GM23338 (cell line): ENCODE results near the gene GSTT2B. TPM values are rescaled to one million over a fixed set of nuclear protein-coding genes. Genes with fewer than 3 reads are reported as not detected.
"Not testable (repeated sequence)": the region's sequence is repeated elsewhere in the genome, so short reads cannot be mapped to it uniquely, and the experiment has no call there.

Experiments used
- ATAC-seq: fragments of 200-7000 bp; cut with Tn5 transposase; 3 replicates; pipeline ENCODE4 v1.9.1; 2020
- DNase-seq: peaks from one replicate; pipeline ENCODE4 v3.0.0-alpha.2; 2015; ENCODE audit warnings: low spot score
- H2AFZ ChIP-seq: fragments of 200-600 bp; sonication (generic); 2 replicates; pipeline ENCODE4 v1.8.0; 2016; ENCODE audit warnings: antibody characterized with exemption, mild to moderate bottlenecking, moderate library complexity
- H3F3A ChIP-seq: fragments of 200-600 bp; sonication (generic); replicated peaks from 2 replicates; pipeline ENCODE4 v1.8.0; 2017; ENCODE audit warnings: antibody characterized with exemption, mixed run types, low read depth
- H3K27ac ChIP-seq: fragments of 200-600 bp; sonication (generic); 2 replicates; pipeline ENCODE4 v1.6.1; 2016; ENCODE audit warnings: low read depth
- H3K27me3 ChIP-seq: fragments of 200-600 bp; sonication (generic); 2 replicates; pipeline ENCODE4 v1.8.0; 2016; ENCODE audit warnings: mild to moderate bottlenecking, mixed run types, moderate library complexity; ENCODE audit not compliant: insufficient read depth
- H3K36me3 ChIP-seq: fragments of 200-600 bp; sonication (generic); 2 replicates; pipeline ENCODE4 v1.8.0; 2016; ENCODE audit warnings: mild to moderate bottlenecking; ENCODE audit not compliant: insufficient read depth
- H3K4me1 ChIP-seq: fragments of 200-600 bp; sonication (generic); 2 replicates; pipeline ENCODE4 v1.8.0; 2016; ENCODE audit warnings: mild to moderate bottlenecking, moderate library complexity; ENCODE audit not compliant: insufficient read depth
- H3K4me2 ChIP-seq: fragments of 200-600 bp; sonication (generic); 2 replicates; pipeline ENCODE4 v1.7.1; 2017; ENCODE audit warnings: mixed run types
- H3K4me3 ChIP-seq: fragments of 200-600 bp; sonication (generic); 2 replicates; pipeline ENCODE4 v1.6.1; 2016; ENCODE audit warnings: mixed run types
- H3K79me2 ChIP-seq: fragments of 200-600 bp; sonication (generic); replicated peaks from 2 replicates; pipeline ENCODE4 v1.8.0; 2017; ENCODE audit warnings: mild to moderate bottlenecking; ENCODE audit not compliant: insufficient read depth
- H3K9me2 ChIP-seq: fragments of 200-600 bp; sonication (generic); 2 replicates; pipeline ENCODE4 v1.8.0; 2017; ENCODE audit not compliant: insufficient read depth
- H4K20me1 ChIP-seq: fragments of 200-600 bp; sonication (generic); replicated peaks from 2 replicates; pipeline ENCODE4 v1.8.0; 2017; ENCODE audit warnings: mild to moderate bottlenecking; ENCODE audit not compliant: insufficient read depth
- H3K27ac Mint-ChIP-seq: 2 replicates; pipeline ENCODE4 v1.8.0; 2020; ENCODE audit warnings: inconsistent platforms, mild to moderate bottlenecking, moderate library complexity, mixed read lengths
- H3K27me3 Mint-ChIP-seq: 3 replicates; pipeline ENCODE4 v1.8.0; 2022; ENCODE audit warnings: low read depth, mild to moderate bottlenecking, moderate library complexity, mixed read lengths, inconsistent platforms; ENCODE audit not compliant: insufficient read depth, poor library complexity
- H3K36me3 Mint-ChIP-seq: 3 replicates; pipeline ENCODE4 v1.8.0; 2021; ENCODE audit warnings: low read depth, mild to moderate bottlenecking, inconsistent platforms, moderate library complexity, mixed read lengths
- H3K4me1 Mint-ChIP-seq: 3 replicates; pipeline ENCODE4 v1.8.0; 2020; ENCODE audit warnings: mild to moderate bottlenecking, inconsistent platforms, mixed read lengths
- H3K4me3 Mint-ChIP-seq: 3 replicates; pipeline ENCODE4 v1.8.0; 2021; ENCODE audit warnings: moderate library complexity, mild to moderate bottlenecking, inconsistent platforms, mixed read lengths
- H3K9me3 Mint-ChIP-seq: 3 replicates; pipeline ENCODE4 v1.8.0; 2020; ENCODE audit warnings: moderate library complexity, mild to moderate bottlenecking, inconsistent platforms, mixed read lengths
- CREB1 ChIP-seq: fragments of 250-450 bp; sonication (Bioruptor Pico); IDR thresholded peaks from 2 replicates; pipeline ENCODE4 v1.5.0; 2020; ENCODE audit warnings: low read depth, mild to moderate bottlenecking, moderate library complexity
- CTCF ChIP-seq, 2 experiments: fragments of 200-600 bp in 1 of 2; sonication (generic) in 1 of 2; conservative IDR thresholded peaks; 2 replicates each; pipeline versions ENCODE4 v1.5.1 to v1.6.1; 2016 to 2017; ENCODE audit warnings: antibody characterized with exemption in 2 of 2, low read depth in 2 of 2, mild to moderate bottlenecking in 2 of 2, moderate library complexity in 1 of 2
- POLR2AphosphoS5 ChIP-seq: IDR thresholded peaks from 2 replicates; pipeline ENCODE4 v1.6.1; 2016; ENCODE audit warnings: antibody characterized with exemption, low read depth
- polyA plus RNA-seq: library from polyadenylated mRNA; unstranded; fragments of >200 nt; fragmentation: Nextera tagmentation; extraction: Ambion mirVana; gene quantifications from 2 replicates; pipeline ENCODE4 v1.2.1, GENCODE V29; 2016
- total RNA-seq: library from RNA; depleted of rRNA; stranded (reverse); fragments of >200 nt; shearing (Covaris generic); gene quantifications from 2 replicates; pipeline ENCODE4 v1.2.3, GENCODE V29; 2014

Gene GSTT2B
- total and polyA plus RNA-seq, 2 experiments from 2014 or later, result 5.7 to 17.2 TPM

- H3K36me3 Mint-ChIP-seq, result peaks cover 25% of the 10 kb centered on the region
- H3K4me1 Mint-ChIP-seq, DNase-seq, H3K79me2 ChIP-seq, H3K9me2 ChIP-seq, H3K27ac ChIP-seq, H3K36me3 ChIP-seq, H3K4me1 ChIP-seq, H3K4me3 ChIP-seq, H3K27ac Mint-ChIP-seq, H3K9me3 Mint-ChIP-seq, H3F3A ChIP-seq, H4K20me1 ChIP-seq, H3K4me2 ChIP-seq, H3K27me3 ChIP-seq, H2AFZ ChIP-seq, H3K4me3 Mint-ChIP-seq, H3K27me3 Mint-ChIP-seq: not testable (repeated sequence)
- peak; percentile 93 for ATAC-seq
Measured at GRCh38 chr22:23966568-23966967, 5.6 kb upstream of the GSTT2B start, which contains the start of gene DDTL. TSS of gene DDTL (plus strand) at chr22:23966888. CDS start at chr22:23966915, 27 bp downstream.

GRCh38 chr22:23966094-23966493 is 5.1 kb upstream of the GSTT2B start:
- H3F3A ChIP-seq, H3K27me3 ChIP-seq, H3K9me3 Mint-ChIP-seq, H3K4me1 ChIP-seq, H4K20me1 ChIP-seq, H3K27ac ChIP-seq, H3K4me1 Mint-ChIP-seq, H3K27ac Mint-ChIP-seq, H3K36me3 ChIP-seq, H3K9me2 ChIP-seq, H3K4me3 Mint-ChIP-seq, H3K4me2 ChIP-seq, H3K79me2 ChIP-seq, H3K27me3 Mint-ChIP-seq, DNase-seq, H2AFZ ChIP-seq, H3K4me3 ChIP-seq: not testable (repeated sequence)
- H3K36me3 Mint-ChIP-seq, result peaks cover 20% of the 10 kb centered on the region
- ATAC-seq, result peak; percentile 35

GRCh38 chr22:23956301-23956900 is 4.6 kb downstream of the GSTT2B start:
- H3K9me2 ChIP-seq, H3K79me2 ChIP-seq, H4K20me1 ChIP-seq, H3K36me3 ChIP-seq, H3K4me1 ChIP-seq, H3K9me3 Mint-ChIP-seq, H3K36me3 Mint-ChIP-seq, H3F3A ChIP-seq, H3K27me3 ChIP-seq, H2AFZ ChIP-seq, H3K27me3 Mint-ChIP-seq: not testable (repeated sequence)
- peak overlapping the region; percentile 60 for H3K4me3 Mint-ChIP-seq
- Histone ChIP-seq H3K4me3 (peak overlapping the region; percentile 29; the same call in 1 of the 2 replicates), H3K4me2 (peak overlapping the region; percentile 59), H3K27ac (peak overlapping the region; percentile 78)
- peak; percentile 93 for DNase-seq
- H3K4me1 Mint-ChIP-seq, result peaks cover 28% of the 10 kb centered on the region
- peak; percentile 82 for ATAC-seq
- peak; percentile 81 to 98 for TF ChIP-seq CTCF (conservative IDR thresholded peaks at IDR 0.05; ENCODE audit: low read depth in 2 of 2)
- TF ChIP-seq CREB1 (CRISPR knock-in tag), result peak; percentile 52; the same call in 1 of the 2 replicates
- TF ChIP-seq POLR2AphosphoS5, result peak; percentile 22; the same call in 1 of the 2 replicates
- peak overlapping the region; percentile 98 for H3K27ac Mint-ChIP-seq

GRCh38 chr22:23955886-23956285 is 5.1 kb downstream of the GSTT2B start:
- Mint-ChIP-seq H3K4me1 (peaks cover 30% of the 10 kb centered on the region), H3K4me3 (peak overlapping the region; percentile 60), H3K27ac (peak overlapping the region; percentile 98)
- not testable (repeated sequence) for H3F3A ChIP-seq, H4K20me1 ChIP-seq, H3K36me3 Mint-ChIP-seq, H3K4me1 ChIP-seq, H3K27me3 ChIP-seq, H3K9me3 Mint-ChIP-seq, H3K9me2 ChIP-seq, H3K27me3 Mint-ChIP-seq, H3K79me2 ChIP-seq, H3K36me3 ChIP-seq, DNase-seq, H2AFZ ChIP-seq
- Histone ChIP-seq H3K4me3 (peak overlapping the region; percentile 31), H3K27ac (peak overlapping the region; percentile 97), H3K4me2 (peak overlapping the region; percentile 73)
- peak; percentile 5 for ATAC-seq

- not testable (repeated sequence) for H3K27me3 ChIP-seq, H2AFZ ChIP-seq, H3K79me2 ChIP-seq, H3K9me3 Mint-ChIP-seq, H3K36me3 ChIP-seq, H3K36me3 Mint-ChIP-seq, H3K4me1 ChIP-seq, H3F3A ChIP-seq, H3K27me3 Mint-ChIP-seq, H3K9me2 ChIP-seq, H3K4me3 ChIP-seq, H3K27ac ChIP-seq, H4K20me1 ChIP-seq
- DNase-seq, result peak; percentile 29
- Mint-ChIP-seq H3K27ac (peak overlapping the region; percentile 23), H3K4me1 (peaks cover 30% of the 10 kb centered on the region), H3K4me3 (peak overlapping the region; percentile 0; the same call in 1 of the 3 replicates)
- ATAC-seq, result peak; percentile 41
- H3K4me2 ChIP-seq, result peak overlapping the region; percentile 73; the same call in 1 of the 2 replicates
Measured at GRCh38 chr22:23954991-23955305, 6.0 kb downstream of the GSTT2B start.
